Measurements from ENCODE around the gene OCLN. TPM values are rescaled to one million over a fixed set of nuclear protein-coding genes. Genes with fewer than 3 reads are reported as not detected.

Gene OCLN, protein sequence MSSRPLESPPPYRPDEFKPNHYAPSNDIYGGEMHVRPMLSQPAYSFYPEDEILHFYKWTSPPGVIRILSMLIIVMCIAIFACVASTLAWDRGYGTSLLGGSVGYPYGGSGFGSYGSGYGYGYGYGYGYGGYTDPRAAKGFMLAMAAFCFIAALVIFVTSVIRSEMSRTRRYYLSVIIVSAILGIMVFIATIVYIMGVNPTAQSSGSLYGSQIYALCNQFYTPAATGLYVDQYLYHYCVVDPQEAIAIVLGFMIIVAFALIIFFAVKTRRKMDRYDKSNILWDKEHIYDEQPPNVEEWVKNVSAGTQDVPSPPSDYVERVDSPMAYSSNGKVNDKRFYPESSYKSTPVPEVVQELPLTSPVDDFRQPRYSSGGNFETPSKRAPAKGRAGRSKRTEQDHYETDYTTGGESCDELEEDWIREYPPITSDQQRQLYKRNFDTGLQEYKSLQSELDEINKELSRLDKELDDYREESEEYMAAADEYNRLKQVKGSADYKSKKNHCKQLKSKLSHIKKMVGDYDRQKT
- 10 to 100 TPM; 25.9 to 53.9 TPM for total RNA-seq
- polyA plus RNA-seq: 10 to 100 TPM in 1 of 2 donors, 1 to 10 TPM in 1; 9.9 to 12.2 TPM

GRCh38 chr5:69492391-69492922 lies at the start of gene OCLN:
OCLN (plus strand) TSS chr5:69492790; CDS start chr5:69504245, 11,455 bp downstream.
- peak within 1 kb of the TSS; percentile 95 to 100 for H3K27ac ChIP-seq (ENCODE audit: low read depth in 1 of 2, low read length in 2 of 2)
- no peaks in the 10 kb centered on the region for H3K9me3 ChIP-seq (ENCODE audit: control insufficient read depth in 4 of 4, low read length in 3 of 4)
- peaks cover 4 to 47% (median 31%) of the 10 kb centered on the region in 4 donors for H3K4me1 ChIP-seq (ENCODE audit: control insufficient read depth in 4 of 4, insufficient read depth in 4 of 4, low read length in 3 of 4)
- WGBS: under 1% methylated on average over 56 of the region's 56 CpGs
- H3K4me3 ChIP-seq (ENCODE audit: low read depth in 1 of 3, low read length in 3 of 3): peak within 1 kb of the TSS; percentile 82 to 92 (median 88)
- no peaks in the 10 kb centered on the region for H3K36me3 ChIP-seq (ENCODE audit: control insufficient read depth in 4 of 4, insufficient read depth in 3 of 4, low read depth in 1 of 4, low read length in 3 of 4)
- H3K27me3 ChIP-seq (ENCODE audit: control insufficient read depth in 4 of 4, insufficient read depth in 4 of 4, low read length in 3 of 4): no peaks in the 10 kb centered on the region
- TF ChIP-seq ZBTB33 (IDR thresholded peaks at IDR 0.05) (no peak), YY1 (IDR thresholded peaks at IDR 0.05) (peak; percentile 36), SP1 (IDR thresholded peaks at IDR 0.05) (no peak), GABPA (IDR thresholded peaks at IDR 0.05 in 1 of 2, conservative IDR thresholded peaks at IDR 0.05 in 1 of 2) (peak in 1 of 2 donors; percentile 9), HNF4G (IDR thresholded peaks at IDR 0.05) (no peak), EGR1 (IDR thresholded peaks at IDR 0.05; ENCODE audit: low read depth in 2 of 2) (peak in 1 of 2 donors; percentile 20), TAF1 (conservative IDR thresholded peaks at IDR 0.05) (no peak), RAD21 (IDR thresholded peaks at IDR 0.05) (peak in 1 of 2 donors; percentile 50), REST (IDR thresholded peaks at IDR 0.05) (peak; percentile 67)
- H3K9ac ChIP-seq (ENCODE audit: low read depth in 1 of 2, low read length in 2 of 2): peak within 1 kb of the TSS; percentile 75 to 97
- DNase-seq (ENCODE audit: low spot score): peak; percentile 68

DNA sequence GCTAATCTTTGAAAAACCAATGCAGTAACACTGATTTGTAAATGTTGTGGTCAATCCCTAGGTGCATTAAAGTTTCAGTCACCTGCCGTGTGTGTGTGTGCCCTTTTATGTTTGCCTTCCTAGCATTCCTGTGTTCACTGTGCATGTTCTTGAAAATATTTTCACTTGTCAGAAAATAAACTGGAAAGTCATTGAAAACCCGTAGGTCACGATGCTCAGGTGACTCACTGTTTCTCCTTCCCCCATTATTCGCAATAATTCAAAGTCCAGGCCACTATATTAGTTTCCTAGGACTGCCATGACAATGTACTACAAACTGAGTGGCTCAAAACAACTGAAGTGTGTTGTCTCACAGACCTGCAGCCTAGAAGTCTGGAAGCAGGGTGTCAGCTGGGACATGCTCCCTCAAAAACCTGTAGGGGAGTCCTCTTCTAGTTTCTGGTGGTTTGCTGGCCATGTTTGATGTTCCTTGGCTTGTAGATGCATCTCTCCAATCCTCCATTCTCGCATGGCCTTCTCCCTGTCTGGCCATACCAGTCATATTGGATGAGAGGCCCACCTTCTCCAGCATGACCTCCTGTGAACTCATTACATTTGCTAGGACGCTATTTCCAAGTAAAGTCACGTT lies 48.3 kb upstream of the OCLN start:
- DNase-seq (ENCODE audit: low spot score): no peak
- no peak overlapping the region for H3K4me3 ChIP-seq (ENCODE audit: low read depth in 1 of 3, low read length in 3 of 3)
- H3K9ac ChIP-seq (ENCODE audit: low read depth in 1 of 2, low read length in 2 of 2): peak overlapping the region in 1 of 2 donors; percentile 5
- 60% methylated on average over 7 of the region's 7 CpGs for WGBS
- H3K9me3 ChIP-seq (ENCODE audit: control insufficient read depth in 4 of 4, low read length in 3 of 4): no peaks in the 10 kb centered on the region
- H3K36me3 ChIP-seq (ENCODE audit: control insufficient read depth in 4 of 4, insufficient read depth in 3 of 4, low read depth in 1 of 4, low read length in 3 of 4): peaks cover 0 to 19% (median 8%) of the 10 kb centered on the region in 4 donors
- H3K4me1 ChIP-seq (ENCODE audit: control insufficient read depth in 4 of 4, insufficient read depth in 4 of 4, low read length in 3 of 4): peaks cover 0 to 7% (median 2%) of the 10 kb centered on the region in 4 donors
- H3K27me3 ChIP-seq (ENCODE audit: control insufficient read depth in 4 of 4, insufficient read depth in 4 of 4, low read length in 3 of 4): no peaks in the 10 kb centered on the region
- H3K27ac ChIP-seq (ENCODE audit: low read depth in 1 of 2, low read length in 2 of 2): peak overlapping the region; percentile 85 to 95
- TF ChIP-seq CTCF (IDR thresholded peaks at IDR 0.05; ENCODE audit: low read depth, low read length, missing input control): no peak
- TF ChIP-seq, protein P1, sequence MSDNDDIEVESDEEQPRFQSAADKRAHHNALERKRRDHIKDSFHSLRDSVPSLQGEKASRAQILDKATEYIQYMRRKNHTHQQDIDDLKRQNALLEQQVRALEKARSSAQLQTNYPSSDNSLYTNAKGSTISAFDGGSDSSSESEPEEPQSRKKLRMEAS (IDR thresholded peaks at IDR 0.05): peak; percentile 64
- TF ChIP-seq EGR1 (IDR thresholded peaks at IDR 0.05; ENCODE audit: low read depth in 2 of 2): peak in 1 of 2 donors; percentile 76
- peak; percentile 77 for TF ChIP-seq ZBTB33 (IDR thresholded peaks at IDR 0.05)
- peak; percentile 83 for TF ChIP-seq HNF4G (IDR thresholded peaks at IDR 0.05)
- peak; percentile 55 to 60 for TF ChIP-seq RAD21 (IDR thresholded peaks at IDR 0.05)
- TF ChIP-seq FOXA2 (IDR thresholded peaks at IDR 0.05): peak; percentile 50
- peak; percentile 94 to 97 for TF ChIP-seq HNF4A (conservative IDR thresholded peaks at IDR 0.05)
- peak; percentile 93 for TF ChIP-seq ATF3 (IDR thresholded peaks at IDR 0.05)
- no peak for TF ChIP-seq TAF1 (conservative IDR thresholded peaks at IDR 0.05)
- peak; percentile 92 for TF ChIP-seq YY1 (IDR thresholded peaks at IDR 0.05)
- no peak for TF ChIP-seq FOXA1 (IDR thresholded peaks at IDR 0.05)
- TF ChIP-seq JUND (IDR thresholded peaks at IDR 0.05): peak; percentile 97 to 99
- peak; percentile 56 to 82 for TF ChIP-seq RXRA (IDR thresholded peaks at IDR 0.05)
- TF ChIP-seq GABPA (IDR thresholded peaks at IDR 0.05 in 1 of 2, conservative IDR thresholded peaks at IDR 0.05 in 1 of 2): no peak
